ENCODE data around the gene ALDH1L1.

GRCh38 chr3:126057936-126058335, 122.5 kb downstream of the ALDH1L1 start:
- TF ChIP-seq, protein P1, sequence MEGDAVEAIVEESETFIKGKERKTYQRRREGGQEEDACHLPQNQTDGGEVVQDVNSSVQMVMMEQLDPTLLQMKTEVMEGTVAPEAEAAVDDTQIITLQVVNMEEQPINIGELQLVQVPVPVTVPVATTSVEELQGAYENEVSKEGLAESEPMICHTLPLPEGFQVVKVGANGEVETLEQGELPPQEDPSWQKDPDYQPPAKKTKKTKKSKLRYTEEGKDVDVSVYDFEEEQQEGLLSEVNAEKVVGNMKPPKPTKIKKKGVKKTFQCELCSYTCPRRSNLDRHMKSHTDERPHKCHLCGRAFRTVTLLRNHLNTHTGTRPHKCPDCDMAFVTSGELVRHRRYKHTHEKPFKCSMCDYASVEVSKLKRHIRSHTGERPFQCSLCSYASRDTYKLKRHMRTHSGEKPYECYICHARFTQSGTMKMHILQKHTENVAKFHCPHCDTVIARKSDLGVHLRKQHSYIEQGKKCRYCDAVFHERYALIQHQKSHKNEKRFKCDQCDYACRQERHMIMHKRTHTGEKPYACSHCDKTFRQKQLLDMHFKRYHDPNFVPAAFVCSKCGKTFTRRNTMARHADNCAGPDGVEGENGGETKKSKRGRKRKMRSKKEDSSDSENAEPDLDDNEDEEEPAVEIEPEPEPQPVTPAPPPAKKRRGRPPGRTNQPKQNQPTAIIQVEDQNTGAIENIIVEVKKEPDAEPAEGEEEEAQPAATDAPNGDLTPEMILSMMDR (IDR thresholded peaks at IDR 0.05) = no peak
- no peak for TF ChIP-seq POLR2A (IDR thresholded peaks at IDR 0.05)
